A673 (cell line): ENCODE data around the gene CDH6. TPM values are rescaled to one million over a fixed set of nuclear protein-coding genes. Genes with fewer than 3 reads are reported as not detected.

Source experiments
- BruUV-seq: library from RNA; stranded (reverse); fragments of 400-500 nt; replicated peaks from 2 replicates; lab custom pipeline; 2021; lab: Mats Ljungman, UMichigan
- CTCF ChIA-PET: fragments of 300-600 bp; sonication (Branson Sonifier 250); formaldehyde crosslinking; loops from one replicate; lab custom pipeline; 2022; ENCODE audit warnings: antibody characterized with exemption; lab: Charles Lee
- POLR2A ChIA-PET: fragments of 300-600 bp; sonication (Branson Sonifier 250); formaldehyde crosslinking; loops from one replicate; lab custom pipeline; 2022; ENCODE audit warnings: antibody characterized with exemption; ENCODE audit not compliant: low non-redundant PET; lab: Charles Lee
- DNase-seq: peaks from one replicate; pipeline ENCODE4 v3.0.0-alpha.2; 2015; ENCODE audit warnings: low spot score
- H3K27ac ChIP-seq: fragments of 200-600 bp; sonication (generic); 2 replicates; pipeline ENCODE4 v1.5.1; 2016; ENCODE audit warnings: mixed run types, low read depth, mild to moderate bottlenecking, mixed read lengths, antibody characterized with exemption, low read length; ENCODE audit not compliant: poor library complexity, severe bottlenecking
- H3K27me3 ChIP-seq: fragments of 200-600 bp; sonication (generic); replicated peaks from 2 replicates; pipeline ENCODE4 v1.6.1; 2017; ENCODE audit warnings: mixed run types, low read depth, mild to moderate bottlenecking, mixed read lengths, antibody characterized with exemption, low read length; ENCODE audit not compliant: insufficient read depth, poor library complexity
- H3K36me3 ChIP-seq: fragments of 200-600 bp; sonication (generic); 2 replicates; pipeline ENCODE4 v1.6.1; 2016; ENCODE audit warnings: mixed run types, mild to moderate bottlenecking, mixed read lengths, antibody characterized with exemption, low read length; ENCODE audit not compliant: insufficient read depth, poor library complexity, severe bottlenecking
- H3K4me1 ChIP-seq: fragments of 200-600 bp; sonication (generic); 2 replicates; pipeline ENCODE4 v1.6.1; 2017; ENCODE audit warnings: mixed run types, mild to moderate bottlenecking, mixed read lengths, antibody characterized with exemption, low read length; ENCODE audit not compliant: insufficient read depth, poor library complexity, severe bottlenecking
- H3K4me3 ChIP-seq: fragments of 200-600 bp; sonication (generic); 2 replicates; pipeline ENCODE4 v1.5.1; 2016; ENCODE audit warnings: low read depth, mixed run types, mild to moderate bottlenecking, mixed read lengths, low read length; ENCODE audit not compliant: poor library complexity, severe bottlenecking
- H3K9me3 ChIP-seq: fragments of 200-600 bp; sonication (generic); 2 replicates; pipeline ENCODE4 v1.6.1; 2016; ENCODE audit warnings: mixed run types, low read depth, mild to moderate bottlenecking, mixed read lengths, antibody characterized with exemption, low read length; ENCODE audit not compliant: poor library complexity, severe bottlenecking
- CTCF ChIP-seq: fragments of 300-800, 200-600 bp; sonication (generic); conservative IDR thresholded peaks from 2 replicates; pipeline ENCODE4 v1.5.1; 2017; ENCODE audit warnings: low read depth, mild to moderate bottlenecking, antibody characterized with exemption, low read length, moderate library complexity, mixed read lengths
- EZH2 ChIP-seq: fragments of 200-600 bp; sonication (generic); IDR thresholded peaks from 2 replicates; pipeline ENCODE4 v1.6.1; 2017; ENCODE audit warnings: borderline replicate concordance, low read depth, mild to moderate bottlenecking, mixed read lengths, antibody characterized with exemption, low read length; ENCODE audit not compliant: poor library complexity, severe bottlenecking
- intact Hi-C: fragments of 100-400 bp; cut with micrococcal nuclease; formaldehyde crosslinking; loops from one replicate; pipeline ENCODE4 v1.10.0; 2022; ENCODE audit not compliant: unreplicated experiment
- total RNA-seq: library from RNA; stranded (reverse); gene quantifications from 2 replicates; pipeline ENCODE4 v1.2.3, GENCODE V29; 2021

CDH6 gene
- total RNA-seq, 1 experiment from 2014 or later, result 3.6 TPM

GRCh38 chr5:31366941-31367340 lies 173.5 kb downstream of the CDH6 start:
- ChIA-PET CTCF (no interaction called here), POLR2A (no interaction called here)
- H3K27ac ChIP-seq, result no peak overlapping the region
- no peaks in the 10 kb centered on the region for H3K9me3 ChIP-seq
- no peak for DNase-seq
- H3K4me3 ChIP-seq, result no peak overlapping the region
- no TSS peak for BruUV-seq
- intact Hi-C loops, result no loop called here
- H3K4me1 ChIP-seq, result no peaks in the 10 kb centered on the region
- H3K36me3 ChIP-seq, result no peaks in the 10 kb centered on the region
- TF ChIP-seq EZH2 (no peak), CTCF (no peak)
- no peaks in the 10 kb centered on the region for H3K27me3 ChIP-seq

GRCh38 chr5:31372124-31372523 lies 178.6 kb downstream of the CDH6 start:
- H3K4me1 ChIP-seq, result no peaks in the 10 kb centered on the region
- H3K36me3 ChIP-seq, result no peaks in the 10 kb centered on the region
- no TSS peak for BruUV-seq
- H3K9me3 ChIP-seq, result no peaks in the 10 kb centered on the region
- TF ChIP-seq EZH2, result no peak
- TF ChIP-seq CTCF, result no peak
- no peaks in the 10 kb centered on the region for H3K27me3 ChIP-seq
- intact Hi-C loops, result no loop called here
- ChIA-PET POLR2A (no interaction called here), CTCF (no interaction called here)
- H3K27ac ChIP-seq, result no peak overlapping the region
- H3K4me3 ChIP-seq, result no peak overlapping the region
- DNase-seq, result no peak

- Histone ChIP-seq H3K4me3 (no peak overlapping the region), H3K27me3 (no peaks in the 10 kb centered on the region), H3K36me3 (no peaks in the 10 kb centered on the region), H3K9me3 (no peaks in the 10 kb centered on the region), H3K4me1 (no peaks in the 10 kb centered on the region), H3K27ac (no peak overlapping the region)
- DNase-seq, result no peak
- ChIA-PET POLR2A (no interaction called here), CTCF (no interaction called here)
- TF ChIP-seq EZH2, result no peak
- BruUV-seq, result no TSS peak
- intact Hi-C loops, result no loop called here
These were observed 182.7 kb downstream of the CDH6 start for GRCh38 chr5:31375999-31376720.

GRCh38 chr5:31377274-31377946 lies 183.9 kb downstream of the CDH6 start:
- intact Hi-C loops, result no loop called here
- Histone ChIP-seq H3K4me1 (no peaks in the 10 kb centered on the region), H3K27ac (no peak overlapping the region), H3K4me3 (no peak overlapping the region), H3K27me3 (no peaks in the 10 kb centered on the region), H3K36me3 (no peaks in the 10 kb centered on the region), H3K9me3 (no peaks in the 10 kb centered on the region)
- DNase-seq, result no peak
- ChIA-PET CTCF (no interaction called here), POLR2A (no interaction called here)
- BruUV-seq, result no TSS peak
- TF ChIP-seq EZH2, result no peak
- TF ChIP-seq CTCF, result no peak
